Activated CD4-positive, CD25-positive, alpha-beta regulatory T cell treated with anti-CD3 and anti-CD28 coated beads, Interleukin-2, amount 50 U/mL, for 16 hours (primary cell): ENCODE measurements around the gene TOP1.
"Not testable (repeated sequence)": the region's sequence is repeated elsewhere in the genome, so short reads cannot be mapped to it uniquely, and the experiment has no call there.

Experiments
- DNase-seq: peaks from one replicate; pipeline ENCODE4 v3.0.0-alpha.2; 2020; ENCODE audit warnings: low read depth, low spot score

The TOP1 gene

GRCh38 chr20:41128317-41128716, 99.7 kb downstream of the TOP1 start:
- not testable (repeated sequence) for DNase-seq

- DNase-seq = no peak
These were observed 103.2 kb downstream of the TOP1 start for GRCh38 chr20:41131594-41132387.

GRCh38 chr20:41132388-41132775, 103.8 kb downstream of the TOP1 start:
- not testable (repeated sequence) for DNase-seq

GRCh38 chr20:41133709-41134361, 105.2 kb downstream of the TOP1 start:
- peak; percentile 31 for DNase-seq

GRCh38 chr20:41134362-41135186, 106.0 kb downstream of the TOP1 start:
- no peak for DNase-seq

- DNase-seq = peak; percentile 33
These were observed 106.7 kb downstream of the TOP1 start for GRCh38 chr20:41135187-41135887.

GRCh38 chr20:41135888-41136679, 107.5 kb downstream of the TOP1 start:
- no peak for DNase-seq

GRCh38 chr20:41136680-41137613, 108.3 kb downstream of the TOP1 start, which contains the start of gene PLCG1:
Gene PLCG1, plus strand, starts transcription at chr20:41137543. Its CDS starts 99 bp downstream, at chr20:41137642.
- DNase-seq = peak; percentile 65

GRCh38 chr20:41137614-41138474, 109.2 kb downstream of the TOP1 start:
- peak; percentile 28 for DNase-seq

GRCh38 chr20:41138475-41139226, 110.0 kb downstream of the TOP1 start:
- DNase-seq = no peak

- DNase-seq = no peak
These were observed 110.8 kb downstream of the TOP1 start for GRCh38 chr20:41139227-41140093.

GRCh38 chr20:41140226-41141133, 111.9 kb downstream of the TOP1 start:
- no peak for DNase-seq

GRCh38 chr20:41141153-41141815, 112.7 kb downstream of the TOP1 start:
- no peak for DNase-seq

GRCh38 chr20:41142245-41142644, 113.6 kb downstream of the TOP1 start:
- DNase-seq = no peak

- no peak for DNase-seq
These were observed 114.3 kb downstream of the TOP1 start for GRCh38 chr20:41142919-41143318.
